Endothelial cell (in vitro differentiated cells): ENCODE data around the gene TRAPPC1. TPM values are rescaled to one million over a fixed set of nuclear protein-coding genes. Genes with fewer than 3 reads are reported as not detected.
"Not testable (repeated sequence)": the region's sequence is repeated elsewhere in the genome, so short reads cannot be mapped to it uniquely, and the experiment has no call there.

ENCODE experiments used
- DNase-seq: peaks from one replicate; pipeline ENCODE4 v3.0.0; 2021; ENCODE audit warnings: low spot score
- H3K27ac Mint-ChIP-seq: one replicate; pipeline ENCODE4 v1.8.0; 2021; ENCODE audit warnings: mixed read lengths, inconsistent platforms; ENCODE audit not compliant: unreplicated experiment
- H3K27me3 Mint-ChIP-seq: one replicate; pipeline ENCODE4 v1.8.0; 2021; ENCODE audit warnings: mild to moderate bottlenecking, moderate library complexity, mixed read lengths, inconsistent platforms; ENCODE audit not compliant: unreplicated experiment
- H3K36me3 Mint-ChIP-seq: one replicate; pipeline ENCODE4 v1.8.0; 2021; ENCODE audit warnings: mild to moderate bottlenecking, low read depth, mixed read lengths, inconsistent platforms; ENCODE audit not compliant: unreplicated experiment
- H3K4me1 Mint-ChIP-seq: one replicate; pipeline ENCODE4 v1.8.0; 2021; ENCODE audit warnings: mild to moderate bottlenecking, mixed read lengths, inconsistent platforms; ENCODE audit not compliant: unreplicated experiment
- H3K4me3 Mint-ChIP-seq: one replicate; pipeline ENCODE4 v1.8.0; 2021; ENCODE audit warnings: mild to moderate bottlenecking, mixed read lengths, inconsistent platforms; ENCODE audit not compliant: unreplicated experiment
- H3K9me3 Mint-ChIP-seq: one replicate; pipeline ENCODE4 v1.8.0; 2021; ENCODE audit warnings: mixed read lengths, inconsistent platforms; ENCODE audit not compliant: unreplicated experiment
- total RNA-seq: library from RNA; stranded (reverse); fragmentation: NEBNext Ultra II Directional; extraction: Animal tissue kit (Norgen Biotek cat#: 25700); gene quantifications from one replicate; pipeline ENCODE4 v1.2.1, GENCODE V29; 2021; ENCODE audit not compliant: unreplicated experiment
- TF ChIP-seq, protein P1 (sequence below): fragments of 200-600 bp; sonication (generic); IDR thresholded peaks from one replicate; pipeline ENCODE4 v1.5.0; 2021; ENCODE audit warnings: antibody characterized with exemption; ENCODE audit not compliant: unreplicated experiment

TRAPPC1 gene
- total RNA-seq, 1 donor from 2014 or later = 171 TPM

DNA sequence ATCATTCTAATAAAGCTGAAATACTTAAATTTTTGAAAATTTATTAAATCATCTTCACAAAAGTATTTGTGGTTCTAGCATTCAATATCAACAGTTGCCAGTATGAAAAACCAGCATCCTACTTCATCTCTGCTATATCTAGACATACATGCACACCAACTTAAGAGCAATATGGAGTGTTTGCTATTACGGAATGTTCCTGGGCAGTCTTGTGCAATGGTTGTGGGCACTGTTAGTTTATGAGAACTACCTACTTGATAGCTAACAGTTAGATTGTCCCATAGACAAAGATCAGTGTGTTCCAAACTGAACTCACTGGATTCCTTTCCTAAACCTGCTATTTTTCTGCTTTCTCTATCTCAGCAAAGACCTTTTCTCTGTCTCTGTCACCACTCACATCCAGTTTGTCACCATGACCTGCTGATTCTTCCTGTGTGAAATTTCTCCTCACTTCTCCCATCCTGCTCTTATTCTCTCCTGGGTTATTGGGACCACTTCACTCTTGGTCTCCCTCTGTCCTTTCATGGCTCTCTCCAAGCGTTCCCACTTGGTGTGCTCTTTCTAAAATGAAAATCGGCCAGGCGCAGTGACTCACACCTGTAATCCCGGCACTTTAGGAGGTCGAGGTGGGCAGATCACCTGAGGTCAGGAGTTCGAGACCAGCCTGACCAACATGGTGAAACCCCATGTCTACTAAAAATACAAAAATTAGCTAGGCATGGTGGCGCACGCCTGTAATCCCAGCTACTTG, 27.9 kb upstream of the TRAPPC1 start:
- DNase-seq = no peak
- Mint-ChIP-seq H3K9me3 (no peaks in the 10 kb centered on the region), H3K36me3 (no peaks in the 10 kb centered on the region), H3K4me3 (no peak overlapping the region), H3K27ac (no peak overlapping the region), H3K27me3 (peaks cover 3% of the 10 kb centered on the region), H3K4me1 (peaks cover 8% of the 10 kb centered on the region)
- TF ChIP-seq, protein P1, sequence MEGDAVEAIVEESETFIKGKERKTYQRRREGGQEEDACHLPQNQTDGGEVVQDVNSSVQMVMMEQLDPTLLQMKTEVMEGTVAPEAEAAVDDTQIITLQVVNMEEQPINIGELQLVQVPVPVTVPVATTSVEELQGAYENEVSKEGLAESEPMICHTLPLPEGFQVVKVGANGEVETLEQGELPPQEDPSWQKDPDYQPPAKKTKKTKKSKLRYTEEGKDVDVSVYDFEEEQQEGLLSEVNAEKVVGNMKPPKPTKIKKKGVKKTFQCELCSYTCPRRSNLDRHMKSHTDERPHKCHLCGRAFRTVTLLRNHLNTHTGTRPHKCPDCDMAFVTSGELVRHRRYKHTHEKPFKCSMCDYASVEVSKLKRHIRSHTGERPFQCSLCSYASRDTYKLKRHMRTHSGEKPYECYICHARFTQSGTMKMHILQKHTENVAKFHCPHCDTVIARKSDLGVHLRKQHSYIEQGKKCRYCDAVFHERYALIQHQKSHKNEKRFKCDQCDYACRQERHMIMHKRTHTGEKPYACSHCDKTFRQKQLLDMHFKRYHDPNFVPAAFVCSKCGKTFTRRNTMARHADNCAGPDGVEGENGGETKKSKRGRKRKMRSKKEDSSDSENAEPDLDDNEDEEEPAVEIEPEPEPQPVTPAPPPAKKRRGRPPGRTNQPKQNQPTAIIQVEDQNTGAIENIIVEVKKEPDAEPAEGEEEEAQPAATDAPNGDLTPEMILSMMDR = no peak

DNA sequence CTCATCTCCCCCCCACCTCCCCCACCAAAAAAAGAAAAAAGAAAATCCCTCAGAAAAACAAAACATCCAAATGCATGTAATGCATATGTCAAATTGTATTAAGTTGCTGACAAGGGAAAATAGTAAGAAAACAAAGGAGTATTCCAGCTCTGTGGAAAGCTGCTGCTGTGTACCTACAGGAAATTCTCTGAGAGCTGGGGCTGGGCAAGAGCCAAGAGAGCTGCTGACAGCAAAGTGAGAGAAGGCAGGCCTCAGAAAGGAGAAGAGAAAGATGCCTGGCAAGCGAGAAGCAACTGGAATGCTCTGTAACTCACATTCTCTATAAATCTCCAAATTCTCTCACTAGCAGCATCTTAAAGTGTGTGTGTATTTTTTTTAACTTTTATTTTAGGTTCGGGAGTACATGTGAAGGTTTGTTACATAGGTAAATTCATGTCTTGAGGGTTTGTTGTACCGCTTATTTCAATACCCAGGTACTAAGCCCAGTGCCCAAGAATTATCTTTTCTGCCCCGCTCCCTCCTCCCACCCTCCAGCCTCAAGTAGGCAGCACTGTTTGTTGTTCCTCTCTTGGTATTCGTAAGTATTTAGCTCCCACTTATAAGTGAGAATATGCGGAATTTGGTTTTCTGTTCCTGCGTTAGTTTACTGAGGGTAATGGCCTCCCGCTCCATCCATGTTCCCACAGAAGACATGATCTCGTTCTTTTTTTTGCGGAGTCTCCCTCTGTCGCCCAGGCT, 24.7 kb upstream of the TRAPPC1 start:
- Mint-ChIP-seq H3K9me3 (no peaks in the 10 kb centered on the region), H3K4me1 (peaks cover 8% of the 10 kb centered on the region), H3K27me3 (peaks cover 1% of the 10 kb centered on the region), H3K36me3 (peaks cover 1% of the 10 kb centered on the region), H3K27ac (no peak overlapping the region), H3K4me3 (no peak overlapping the region)
- TF ChIP-seq, protein P1 = no peak
- DNase-seq = no peak

DNA sequence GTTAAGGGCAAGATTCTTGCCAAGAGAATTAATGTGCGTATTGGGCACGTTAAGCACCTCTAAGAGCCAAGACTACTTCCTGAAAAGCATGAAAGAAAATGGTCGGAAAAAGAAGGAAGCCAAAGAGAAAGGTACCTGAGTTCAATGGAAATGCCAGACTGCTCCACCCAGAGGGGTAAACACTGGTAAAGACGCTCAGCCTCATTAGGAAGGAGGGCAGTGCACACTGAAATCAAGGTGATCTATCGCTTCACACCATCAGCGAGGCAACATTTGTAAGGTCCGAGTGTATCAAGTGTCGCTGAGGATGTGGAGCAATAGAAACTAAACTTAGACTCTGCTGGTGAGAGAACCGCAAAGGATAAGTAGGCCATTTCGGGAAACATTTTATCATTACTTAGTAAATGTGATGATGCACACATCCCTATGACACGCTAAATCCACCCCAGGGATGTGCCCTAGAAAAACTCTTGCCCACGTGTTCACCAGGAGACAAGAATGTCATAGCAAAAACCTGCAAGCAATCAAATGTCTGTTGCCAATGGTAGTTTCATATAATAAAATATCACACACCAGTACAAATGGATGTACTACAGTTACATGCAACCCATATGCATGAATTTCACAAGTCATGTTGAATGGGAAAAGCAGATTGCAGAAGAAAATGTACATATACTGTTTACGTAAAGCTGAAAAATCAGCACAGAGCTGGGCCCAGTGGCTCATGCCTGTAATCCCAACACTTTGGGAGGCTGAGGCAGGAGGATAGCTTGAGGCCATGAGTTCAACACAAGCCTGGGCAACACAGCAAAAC, 23.9 kb upstream of the TRAPPC1 start:
- Mint-ChIP-seq H3K27ac (no peak overlapping the region), H3K4me1 (peaks cover 6% of the 10 kb centered on the region), H3K4me3 (no peak overlapping the region), H3K36me3 (peaks cover 3% of the 10 kb centered on the region), H3K9me3 (no peaks in the 10 kb centered on the region), H3K27me3 (peaks cover 1% of the 10 kb centered on the region)
- TF ChIP-seq, protein P1 = no peak
- no peak for DNase-seq

DNA sequence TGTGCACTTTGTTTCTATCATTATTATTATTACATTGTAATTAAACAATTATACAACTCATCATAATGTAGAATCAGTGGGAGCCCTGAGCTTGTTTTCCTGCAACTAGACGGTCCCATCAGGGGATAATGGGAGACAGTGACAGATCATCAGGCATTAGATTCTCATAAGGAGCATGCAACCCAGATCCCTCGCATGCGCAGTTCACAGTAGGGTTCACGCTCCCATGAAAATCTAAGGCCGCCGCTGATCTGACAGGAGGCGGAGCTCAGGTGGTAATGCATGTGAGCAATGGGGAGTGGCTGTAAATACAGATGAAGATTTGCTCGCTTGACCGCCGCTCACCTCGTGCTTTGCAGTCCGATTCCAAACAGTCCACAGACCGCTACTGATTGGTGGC, 21.5 kb upstream of the TRAPPC1 start:
- H3K4me1 Mint-ChIP-seq, H3K27me3 Mint-ChIP-seq: not testable (repeated sequence)

DNA sequence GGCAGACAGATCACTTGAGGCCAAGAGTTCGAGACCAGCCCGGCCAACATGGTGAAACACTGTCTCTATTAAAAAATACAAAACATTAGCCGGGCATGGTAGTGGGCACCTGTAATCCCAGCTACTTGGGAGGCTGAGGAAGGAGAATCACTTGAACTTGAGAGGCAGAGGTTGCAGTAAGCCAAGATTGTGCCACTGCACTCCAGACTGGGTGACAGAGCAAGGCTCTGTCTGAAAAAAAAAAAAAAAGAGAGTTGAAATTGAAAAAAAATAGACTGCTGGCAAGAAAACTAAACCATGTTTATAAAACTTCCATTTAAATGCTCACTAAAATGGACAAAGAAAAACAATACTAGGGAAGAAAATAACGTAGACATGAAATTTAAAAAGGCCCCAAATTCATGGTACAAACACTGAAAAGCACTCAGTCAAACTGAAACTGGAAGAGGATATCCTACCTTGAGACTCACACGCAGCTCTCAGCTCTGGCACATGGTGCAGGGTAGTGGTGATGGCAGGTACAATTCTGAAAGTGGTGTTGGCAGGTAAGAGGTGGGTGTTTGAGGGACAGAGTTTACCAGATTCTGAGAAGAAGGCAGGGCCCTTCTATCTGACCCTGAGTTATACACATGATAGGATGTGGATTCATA, 19.5 kb upstream of the TRAPPC1 start:
- no peaks in the 10 kb centered on the region for H3K27me3 Mint-ChIP-seq

More for the DNA sequence above, 21.5 kb upstream of the TRAPPC1 start:
- not testable (repeated sequence) for H3K9me3 Mint-ChIP-seq, DNase-seq, H3K27ac Mint-ChIP-seq, H3K4me3 Mint-ChIP-seq
- peaks cover 22% of the 10 kb centered on the region for H3K36me3 Mint-ChIP-seq

More for the DNA sequence above, 19.5 kb upstream of the TRAPPC1 start:
- DNase-seq = no peak
- no peaks in the 10 kb centered on the region for H3K4me1 Mint-ChIP-seq
- H3K27ac Mint-ChIP-seq = no peak overlapping the region
- peak overlapping the region; percentile 16 for H3K4me3 Mint-ChIP-seq
- no peaks in the 10 kb centered on the region for H3K9me3 Mint-ChIP-seq
- TF ChIP-seq, protein P1 = no peak
- H3K36me3 Mint-ChIP-seq = peaks cover 38% of the 10 kb centered on the region
